Testis (tissue), 3 donors: ENCODE data around the gene PPM1L. TPM values are rescaled to one million over a fixed set of nuclear protein-coding genes. Genes with fewer than 3 reads are reported as not detected.

Experiments
- DNase-seq: peaks from one replicate; pipeline ENCODE4 v3.0.0-alpha.2; 2019
- H3K27ac ChIP-seq, 2 donors: fragments of 200-600 bp; sonication (generic); one replicate each; pipeline ENCODE4 v1.5.1; 2019
- H3K27me3 ChIP-seq: fragments of 200-600 bp; sonication (generic); one replicate; pipeline ENCODE4 v1.5.1; 2019
- H3K36me3 ChIP-seq: fragments of 200-600 bp; sonication (generic); one replicate; pipeline ENCODE4 v1.5.1; 2017; ENCODE audit warnings: low read depth; ENCODE audit errors: missing control alignments
- H3K4me1 ChIP-seq: fragments of 200-600 bp; sonication (generic); one replicate; pipeline ENCODE4 v1.5.1; 2019
- H3K4me3 ChIP-seq, 2 donors: fragments of 200-600 bp; sonication (generic); one replicate each; pipeline ENCODE4 v1.5.1; 2017 to 2019
- H3K9me3 ChIP-seq: fragments of 200-600 bp; sonication (generic); one replicate; pipeline ENCODE4 v1.5.1; 2017
- CTCF ChIP-seq, 3 experiments: fragments of 450-650 bp in 2 of 3; fragments of 200-600 bp in 1 of 3; sonication (generic) in 1 of 3; IDR thresholded peaks; one replicate each; pipeline ENCODE4 v1.5.1; 2016 to 2019; ENCODE audit warnings: antibody characterized with exemption in 3 of 3, mild to moderate bottlenecking in 2 of 3, moderate library complexity in 1 of 3
- POLR2A ChIP-seq: fragments of 450-650 bp; IDR thresholded peaks from one replicate; pipeline ENCODE4 v1.6.1; 2017; ENCODE audit warnings: antibody characterized with exemption, mild to moderate bottlenecking, moderate library complexity
- WGBS, 2 donors: methylation state at CpG; one replicate each; pipeline ENCODE4 v1.1.5; 2018; 5-methylcytosine and 5-hydroxymethylcytosine counted together
- intact Hi-C: fragments of 100-400 bp; cut with DNase I; formaldehyde crosslinking; loops from one replicate; pipeline ENCODE4 v1.15.1; 2023; ENCODE audit warnings: low total_unique reads
- polyA plus RNA-seq: library from polyadenylated mRNA; stranded (reverse); fragments of 350-450 nt; fragmentation: Illumina TruSeq; extraction: RNeasy Lipid Tissue Mini Kit (QIAGEN cat#74804); gene quantifications from one replicate; pipeline ENCODE4 v1.2.3, GENCODE V29; 2014; ENCODE audit warnings: low read depth, low replicate concordance; ENCODE audit not compliant: insufficient read depth
- total RNA-seq, 2 donors: library from RNA; depleted of rRNA; stranded (reverse); fragments of >200 nt; gene quantifications; one replicate each; pipeline ENCODE4 v1.2.3, GENCODE V29; 2016

PPM1L gene
- total and polyA plus RNA-seq, 3 donors from 2014 or later: 4.4 to 27.7 (median 19.6) TPM

DNA sequence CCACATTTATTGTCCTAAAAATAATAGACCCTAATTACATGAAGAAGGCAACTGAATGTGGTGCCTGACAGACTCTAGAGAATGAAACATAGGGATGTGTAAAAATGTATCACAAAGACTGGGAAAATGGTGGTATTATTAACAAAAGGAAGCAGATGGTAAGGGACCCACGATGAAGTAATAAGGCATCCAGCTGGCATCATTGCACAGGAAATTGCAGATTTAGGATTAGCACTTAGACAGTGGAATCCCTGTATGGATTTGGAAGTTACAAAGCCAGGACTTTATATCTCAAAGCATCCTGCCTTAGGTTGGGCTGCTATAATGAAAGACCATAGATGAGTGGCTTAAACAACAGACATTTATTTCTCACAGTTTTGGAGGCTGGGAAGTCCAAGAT is 104.3 kb downstream of the PPM1L start:
- TF ChIP-seq POLR2A (no peak), CTCF (IDR thresholded peaks at IDR 0.05) (no peak)
- Histone ChIP-seq H3K9me3 (no peaks in the 10 kb centered on the region), H3K27ac (no peak overlapping the region), H3K27me3 (no peaks in the 10 kb centered on the region), H3K36me3 (no peaks in the 10 kb centered on the region), H3K4me3 (no peak overlapping the region), H3K4me1 (no peaks in the 10 kb centered on the region)
- intact Hi-C loops: no loop called here
- no peak for DNase-seq
- WGBS, 2 donors: 60 to 74% methylated on average over 1 of the region's 1 CpG

GRCh38 chr3:160869825-160870224 is 113.8 kb downstream of the PPM1L start:
- intact Hi-C loops: no loop called here
- Histone ChIP-seq H3K9me3 (no peaks in the 10 kb centered on the region), H3K4me1 (no peaks in the 10 kb centered on the region), H3K27ac (no peak overlapping the region), H3K4me3 (no peak overlapping the region), H3K27me3 (no peaks in the 10 kb centered on the region), H3K36me3 (no peaks in the 10 kb centered on the region)
- no peak for DNase-seq
- TF ChIP-seq CTCF (IDR thresholded peaks at IDR 0.05): no peak
- WGBS, 2 donors: 63 to 73% methylated on average over 2 of the region's 2 CpGs

- DNase-seq: no peak
- H3K4me1 ChIP-seq: no peaks in the 10 kb centered on the region
- TF ChIP-seq CTCF (IDR thresholded peaks at IDR 0.05): no peak
- TF ChIP-seq POLR2A: no peak
- H3K27ac ChIP-seq: no peak overlapping the region
- H3K36me3 ChIP-seq: no peaks in the 10 kb centered on the region
- no peaks in the 10 kb centered on the region for H3K27me3 ChIP-seq
- 69 to 73% methylated on average over 4 of the region's 4 CpGs for WGBS, 2 donors
- no peak overlapping the region for H3K4me3 ChIP-seq
- intact Hi-C loops: no loop called here
- no peaks in the 10 kb centered on the region for H3K9me3 ChIP-seq
These were observed 114.3 kb downstream of the PPM1L start for GRCh38 chr3:160870327-160870726.

DNA sequence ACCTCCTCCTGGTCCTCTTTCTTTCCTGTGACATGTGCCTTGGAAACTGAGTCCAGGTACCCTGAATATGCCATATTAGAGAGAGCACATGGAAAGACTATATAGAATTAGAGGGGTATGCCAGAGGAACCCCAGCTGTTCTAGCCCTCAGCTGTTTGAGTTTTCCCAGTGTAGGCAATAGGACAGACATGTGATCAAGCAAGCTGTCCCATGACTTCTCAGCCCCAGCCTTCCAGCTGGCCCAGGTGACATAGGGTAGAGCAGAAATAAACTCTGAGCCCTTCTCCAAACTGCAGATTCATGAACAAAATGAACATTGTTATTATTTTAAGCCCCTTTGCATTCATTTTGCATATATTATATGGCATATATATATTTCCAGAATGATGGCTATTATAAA is 118.7 kb downstream of the PPM1L start:
- H3K9me3 ChIP-seq: no peaks in the 10 kb centered on the region
- no peaks in the 10 kb centered on the region for H3K4me1 ChIP-seq
- no peak for DNase-seq
- TF ChIP-seq POLR2A (no peak), CTCF (IDR thresholded peaks at IDR 0.05) (no peak)
- H3K36me3 ChIP-seq: no peaks in the 10 kb centered on the region
- H3K27ac ChIP-seq: no peak overlapping the region
- H3K4me3 ChIP-seq: no peak overlapping the region
- H3K27me3 ChIP-seq: no peaks in the 10 kb centered on the region
- intact Hi-C loops: no loop called here

GRCh38 chr3:160876643-160877042 is 120.6 kb downstream of the PPM1L start:
- no peaks in the 10 kb centered on the region for H3K36me3 ChIP-seq
- no peaks in the 10 kb centered on the region for H3K4me1 ChIP-seq
- intact Hi-C loops: no loop called here
- no peaks in the 10 kb centered on the region for H3K27me3 ChIP-seq
- DNase-seq: no peak
- H3K9me3 ChIP-seq: no peaks in the 10 kb centered on the region
- 56 to 57% methylated on average over 2 of the region's 2 CpGs for WGBS, 2 donors
- TF ChIP-seq CTCF (IDR thresholded peaks at IDR 0.05) (no peak), POLR2A (no peak)
- H3K4me3 ChIP-seq: no peak overlapping the region
- H3K27ac ChIP-seq: no peak overlapping the region
